SHP77 treated with DMSO at 0.1 percent for 48 hours (cell line): ENCODE data around the gene TRAPPC6A.

Experiments
- DNase-seq: peaks from one replicate; lab custom pipeline; 2025; lab: John Stamatoyannopoulos, UW

TRAPPC6A gene, protein sequence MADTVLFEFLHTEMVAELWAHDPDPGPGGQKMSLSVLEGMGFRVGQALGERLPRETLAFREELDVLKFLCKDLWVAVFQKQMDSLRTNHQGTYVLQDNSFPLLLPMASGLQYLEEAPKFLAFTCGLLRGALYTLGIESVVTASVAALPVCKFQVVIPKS

GRCh38 chr19:45177817-45178261 is at the start of gene TRAPPC6A:
Gene TRAPPC6A (minus strand): TSS chr19:45178237. CDS start chr19:45178218, 19 bp downstream.
- DNase-seq: no peak

- DNase-seq: no peak
Measured at GRCh38 chr19:45224645-45225044, 46.6 kb upstream of the TRAPPC6A start.

DNA sequence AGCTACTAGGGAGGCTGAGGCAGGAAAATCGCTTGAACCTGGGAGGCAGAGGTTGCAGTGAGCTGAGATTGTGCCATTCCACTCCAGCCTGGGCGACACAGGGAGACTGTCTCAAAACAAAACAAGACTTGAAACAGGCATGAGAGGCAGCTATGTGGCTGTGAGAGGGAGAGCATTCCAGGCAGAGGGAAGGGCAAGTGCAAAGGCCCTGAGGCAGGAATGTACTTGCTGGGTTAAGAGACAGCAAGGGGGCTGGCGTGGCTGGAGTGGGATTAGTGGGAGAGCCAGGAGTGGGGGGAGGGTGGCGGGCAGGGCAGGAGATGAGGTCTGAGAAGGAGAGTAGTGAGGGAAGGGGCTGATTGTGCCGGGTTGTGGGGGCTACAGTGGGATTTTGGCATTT is 45.8 kb upstream of the TRAPPC6A start:
- DNase-seq: no peak

- DNase-seq: no peak
Measured at GRCh38 chr19:45222724-45223123, 44.7 kb upstream of the TRAPPC6A start.

DNA sequence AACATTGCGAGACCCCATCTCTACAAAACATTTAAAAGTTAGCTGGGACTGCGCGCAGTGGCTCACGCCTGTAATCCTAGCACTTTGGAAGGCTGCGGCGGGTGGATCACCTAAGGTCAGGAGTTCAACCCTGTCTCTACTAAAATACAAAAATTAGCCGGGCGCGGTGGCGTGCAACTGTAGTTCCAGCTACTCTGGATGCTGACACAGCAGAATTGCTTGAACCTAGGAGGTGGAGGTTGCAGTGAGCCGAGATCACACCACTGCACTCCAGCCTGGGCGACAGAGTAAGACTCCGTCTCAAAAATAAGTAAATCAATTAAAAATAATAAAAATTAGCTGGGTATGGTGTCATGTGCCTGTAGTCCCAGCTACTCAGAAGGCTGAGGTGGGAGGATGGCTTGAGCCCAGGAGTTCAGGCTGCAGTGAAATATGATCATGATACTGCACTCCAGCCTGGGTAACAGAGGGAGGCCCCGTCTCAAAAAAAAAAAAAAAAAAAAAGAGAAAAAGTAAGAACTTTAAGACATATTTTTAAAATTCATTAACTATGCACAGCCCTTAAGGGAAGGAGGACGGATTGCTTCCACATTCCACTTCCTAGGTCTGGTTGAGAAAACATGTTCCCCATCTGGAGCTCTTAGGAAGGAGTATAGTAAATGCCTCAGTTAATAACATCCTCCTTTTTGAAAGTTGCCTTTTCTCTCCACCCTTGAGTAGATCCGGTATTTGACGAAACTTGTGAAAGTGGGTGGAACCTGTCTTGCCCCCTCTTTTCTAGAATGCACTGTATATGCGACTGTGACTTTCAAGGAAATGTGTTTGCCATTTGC is 41.1 kb upstream of the TRAPPC6A start:
- DNase-seq: no peak

GRCh38 chr19:45218426-45218825 is 40.4 kb upstream of the TRAPPC6A start:
- no peak for DNase-seq

DNA sequence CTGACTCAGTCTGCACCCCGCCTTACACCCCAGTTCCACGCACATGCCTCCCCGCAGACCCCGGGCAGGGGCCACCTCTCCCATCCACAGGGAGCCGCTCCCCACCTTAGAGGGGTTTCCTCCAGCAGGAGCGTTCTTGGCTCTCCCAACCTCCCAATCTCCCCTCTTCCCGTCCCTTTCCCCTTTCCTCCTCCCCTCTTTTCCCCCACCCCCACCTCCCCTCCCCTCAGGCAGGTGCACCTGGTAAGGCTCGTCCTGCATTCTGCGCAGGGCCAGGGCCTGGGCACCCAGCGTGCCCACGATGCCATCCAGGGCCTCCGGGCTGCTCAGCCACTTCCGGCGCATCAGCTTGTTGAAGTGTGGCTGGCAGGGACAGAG is 39.9 kb upstream of the TRAPPC6A start:
- no peak for DNase-seq

- DNase-seq: no peak
Measured at GRCh38 chr19:45217193-45217956, 39.3 kb upstream of the TRAPPC6A start.

- no peak for DNase-seq
Measured at GRCh38 chr19:45216667-45217066, 38.6 kb upstream of the TRAPPC6A start.

- no peak for DNase-seq
Measured at GRCh38 chr19:45215391-45216191, 37.6 kb upstream of the TRAPPC6A start.

DNA sequence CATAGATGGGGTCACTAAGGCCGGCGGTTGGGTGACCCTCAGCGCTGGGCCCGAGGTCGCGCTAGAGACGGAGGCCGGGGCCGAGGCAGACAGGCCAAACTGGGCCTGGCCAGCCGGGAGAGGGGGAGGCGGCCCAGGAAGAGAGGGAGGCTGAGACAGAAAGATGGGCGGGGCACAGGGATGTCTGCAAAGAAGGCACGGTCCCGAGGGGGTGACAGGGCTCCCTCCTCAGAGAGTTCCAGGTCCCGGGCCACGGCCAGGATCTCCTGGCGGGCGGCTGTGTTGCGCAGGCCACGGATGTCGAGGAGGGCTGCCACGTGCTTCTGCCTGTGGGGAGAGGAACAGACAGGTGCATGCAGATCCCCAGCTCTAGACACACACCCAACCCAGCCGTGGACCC is 35.0 kb upstream of the TRAPPC6A start:
- DNase-seq: no peak

DNA sequence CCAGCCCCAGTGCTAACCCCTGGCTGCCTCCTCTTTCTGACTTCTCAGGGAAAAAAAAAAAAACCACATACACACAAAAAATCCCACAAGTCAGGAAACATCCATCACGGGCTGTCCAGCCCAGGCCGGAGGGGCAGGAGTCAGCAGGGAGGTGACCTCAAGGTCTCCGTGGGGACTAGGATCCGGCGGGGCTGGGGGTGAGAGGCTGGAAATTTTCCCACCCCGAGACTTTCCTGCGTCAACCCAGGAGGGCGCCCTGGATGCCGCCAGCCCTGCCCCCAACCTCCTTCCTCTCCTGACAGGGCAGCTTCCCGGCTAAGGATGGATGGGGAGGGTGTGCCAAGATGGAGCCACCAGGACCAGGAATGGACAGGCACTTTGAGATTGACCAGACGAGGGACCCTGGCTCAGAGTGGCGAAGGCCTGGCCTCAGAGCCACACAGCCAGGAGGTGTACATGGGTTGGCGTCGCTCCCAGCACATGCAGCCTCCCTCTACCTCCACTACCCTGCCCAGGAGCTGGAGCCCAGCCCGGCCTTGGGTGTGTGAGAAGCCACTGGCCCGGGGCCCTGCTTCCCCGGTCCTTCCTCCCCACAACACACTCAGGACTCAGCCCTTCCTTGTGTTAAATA is 33.8 kb upstream of the TRAPPC6A start:
- DNase-seq: no peak

- DNase-seq: no peak
Measured at GRCh38 chr19:45206328-45206727, 28.3 kb upstream of the TRAPPC6A start.

GRCh38 chr19:45205810-45206209 is 27.8 kb upstream of the TRAPPC6A start:
- no peak for DNase-seq

DNA sequence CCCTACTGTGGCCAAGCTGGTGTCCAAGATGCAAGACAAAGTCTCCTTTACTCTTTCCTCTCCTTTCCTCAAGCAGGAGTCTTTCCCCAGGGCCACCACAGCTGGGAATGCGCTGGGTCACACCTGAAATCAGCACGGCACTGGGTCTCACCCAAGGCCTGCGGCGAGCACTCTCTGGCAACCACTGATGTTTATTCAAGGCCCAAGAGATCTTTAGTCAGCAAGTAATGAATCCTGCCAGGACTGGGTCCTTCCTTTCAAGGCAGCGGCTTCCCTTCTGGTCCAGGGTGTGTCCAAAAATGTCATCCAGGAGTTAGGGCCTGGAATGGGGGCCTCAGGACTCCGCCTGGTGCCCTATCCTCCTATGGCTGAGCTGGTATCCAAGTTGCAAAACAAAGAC is 24.6 kb upstream of the TRAPPC6A start:
- DNase-seq: no peak

GRCh38 chr19:45200568-45200967 is 22.5 kb upstream of the TRAPPC6A start:
- DNase-seq: peak; percentile 7

DNA sequence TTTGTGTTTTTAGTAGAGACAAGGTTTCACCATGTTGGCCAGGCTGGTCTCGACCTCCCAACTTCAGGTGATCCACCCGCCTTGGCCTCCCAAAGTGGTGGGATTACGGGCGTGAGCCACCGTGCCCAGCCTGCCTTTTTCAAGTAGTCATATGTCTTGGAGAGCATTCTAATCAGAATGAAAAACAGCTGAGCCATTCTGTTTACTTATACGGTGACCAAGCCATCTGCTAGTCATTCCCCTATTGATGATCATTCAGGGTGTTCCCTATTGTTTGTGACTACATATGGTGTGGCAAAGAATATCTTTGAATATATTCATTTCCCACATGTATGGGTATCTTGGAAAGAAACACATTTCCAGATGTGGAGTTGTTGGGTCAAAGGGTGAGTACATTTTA is 17.7 kb upstream of the TRAPPC6A start:
- no peak for DNase-seq

DNA sequence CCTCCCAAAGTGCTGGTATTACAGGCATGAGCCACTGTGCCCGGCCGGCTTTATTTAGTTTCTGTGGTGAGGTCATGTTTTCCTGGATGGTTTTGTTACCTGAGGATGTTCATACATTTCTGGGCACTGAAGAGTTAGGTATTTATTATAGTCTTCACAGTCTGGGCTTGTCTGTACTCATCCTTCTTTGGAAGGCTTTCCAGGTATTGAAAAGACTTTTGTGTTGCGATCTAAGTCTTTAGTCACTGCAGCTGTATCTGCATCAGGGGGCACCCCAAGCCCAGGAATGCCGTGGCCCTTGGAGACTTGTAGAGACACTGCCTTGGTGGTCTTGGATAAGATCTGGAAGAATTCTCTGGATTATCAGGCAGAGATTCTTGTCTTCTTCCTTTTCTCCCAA is 13.3 kb upstream of the TRAPPC6A start:
- no peak for DNase-seq

DNA sequence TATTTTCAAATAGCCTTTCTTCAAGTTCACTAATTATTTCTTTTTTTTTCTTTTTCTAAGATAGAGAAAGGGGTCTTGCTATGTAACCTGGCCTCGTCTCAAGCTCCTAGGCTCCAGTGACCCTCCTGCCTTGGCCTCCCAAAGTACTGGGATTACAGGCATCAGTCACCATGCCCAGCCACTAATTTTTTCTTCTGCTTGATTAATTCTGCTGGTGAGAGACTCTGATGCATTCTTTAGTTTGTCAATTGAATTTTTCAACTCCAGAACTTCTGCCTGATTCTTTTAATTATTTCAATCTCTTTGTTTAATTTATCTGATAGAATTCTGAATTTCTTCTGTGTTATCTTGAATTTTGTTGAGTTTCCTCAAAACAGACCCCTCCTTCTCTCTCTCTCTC is 11.9 kb upstream of the TRAPPC6A start:
- no peak for DNase-seq

GRCh38 chr19:45187421-45188100 is 9.5 kb upstream of the TRAPPC6A start:
- DNase-seq: no peak
